Esophagus squamous epithelium (tissue), 5 donors: ENCODE data around the gene C2orf78. TPM values are rescaled to one million over a fixed set of nuclear protein-coding genes. Genes with fewer than 3 reads are reported as not detected.
A peak's percentile ranks its signal among the peaks of the same experiment; 100 is the strongest.

Experiments used
- DNase-seq: peaks from one replicate; lab custom pipeline; 2025; lab: John Stamatoyannopoulos, UW
- H3K27ac ChIP-seq, 4 donors: fragments of 200-600 bp; sonication (generic); one replicate each; pipeline ENCODE4 v1.5.1; 2016 to 2019; ENCODE audit warnings: mild to moderate bottlenecking in 1 of 4
- H3K27me3 ChIP-seq, 4 donors: fragments of 200-600 bp; sonication (generic); 1 replicate in 3 of 4; 2 replicates in 1 of 4; pipeline versions ENCODE4 v1.5.1 to v1.6.0; 2017 to 2021; ENCODE audit warnings: antibody characterized with exemption in 1 of 4
- H3K36me3 ChIP-seq, 3 donors: fragments of 200-600 bp; sonication (generic); one replicate each; pipeline ENCODE4 v1.5.1; 2016 to 2019
- H3K4me1 ChIP-seq, 3 donors: fragments of 200-600 bp; sonication (generic); one replicate each; pipeline ENCODE4 v1.5.1; 2017 to 2019
- H3K4me3 ChIP-seq, 4 donors: fragments of 200-600 bp; sonication (generic); 1 replicate in 3 of 4; 2 replicates in 1 of 4; pipeline ENCODE4 v1.5.1; 2016 to 2019; ENCODE audit warnings: mild to moderate bottlenecking in 2 of 4, moderate library complexity in 1 of 4
- H3K9me3 ChIP-seq, 3 donors: fragments of 200-600 bp; sonication (generic); one replicate each; pipeline ENCODE4 v1.5.1; 2016 to 2019
- POLR2A ChIP-seq, 4 donors: fragments of 450-650 bp; IDR thresholded peaks; one replicate each; pipeline ENCODE4 v1.6.1; 2017; ENCODE audit warnings: antibody characterized with exemption in 4 of 4, mild to moderate bottlenecking in 4 of 4, moderate library complexity in 3 of 4
- WGBS, 2 donors: methylation state at CpG; one replicate each; pipeline ENCODE4 v1.1.5; 2018; 5-methylcytosine and 5-hydroxymethylcytosine counted together
- intact Hi-C: fragments of 100-400 bp; cut with DNase I; formaldehyde crosslinking; loops from one replicate; pipeline ENCODE4 v1.15.0; 2022
- total RNA-seq, 4 donors: library from RNA; depleted of rRNA; stranded (reverse); fragments of >200 nt; gene quantifications; one replicate each; pipeline ENCODE4 v1.1.0, GENCODE V29; 2016
- TF ChIP-seq, protein P1 (sequence below), 6 experiments: fragments of 450-650 bp in 4 of 6; fragments of 200-600 bp in 2 of 6; sonication (generic) in 2 of 6; IDR thresholded peaks; one replicate each; pipeline ENCODE4 v1.5.1; 2016 to 2019; ENCODE audit warnings: antibody characterized with exemption in 6 of 6, mild to moderate bottlenecking in 4 of 6, moderate library complexity in 4 of 6
- donor health status: DM: yes; HTN: yes; CAD: no.

C2orf78 gene
- total RNA-seq, 4 donors from 2014 or later: not detected

DNA sequence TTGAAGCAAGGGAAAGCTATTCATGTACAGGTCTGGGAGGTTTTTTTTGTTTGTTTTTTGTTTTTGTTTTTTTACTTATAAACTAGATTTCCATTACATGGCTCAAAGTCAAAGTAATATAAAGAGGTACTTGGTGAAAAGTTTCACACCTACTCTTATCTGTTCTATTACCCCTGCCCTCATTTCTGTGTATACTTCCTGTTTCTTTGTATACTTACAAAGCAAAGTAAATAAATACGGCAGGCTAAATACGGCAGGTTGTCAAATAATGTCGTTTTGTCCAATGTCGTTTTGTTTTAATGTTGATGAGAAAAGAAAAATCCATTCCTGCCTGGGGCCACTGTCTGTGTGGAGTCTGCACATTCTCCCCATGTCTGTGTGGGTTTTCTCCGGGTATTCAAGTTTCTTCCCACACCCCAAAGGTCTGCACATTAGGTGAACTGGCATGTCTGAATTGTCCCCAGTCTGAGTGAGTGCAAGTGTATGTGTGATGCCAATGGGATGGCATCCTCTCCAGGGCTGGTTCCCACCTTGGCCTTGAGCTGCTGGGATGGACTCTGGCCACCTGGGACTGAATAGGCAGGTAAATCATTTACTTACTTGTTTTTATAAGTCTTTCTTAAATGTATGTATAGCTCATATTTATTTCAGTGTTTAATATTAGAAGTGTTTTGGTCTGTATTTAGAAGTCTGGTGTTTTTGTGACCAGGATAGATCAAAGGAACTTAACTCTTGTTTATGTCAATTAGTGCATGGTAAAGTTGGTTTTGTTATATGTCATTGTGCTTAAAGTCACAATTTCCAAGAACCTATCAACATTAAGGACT is 58.1 kb downstream of the C2orf78 start:
- 75 to 76% methylated on average over 5 of the region's 5 CpGs for WGBS, 2 donors
- Histone ChIP-seq H3K4me3 (no peak overlapping the region), H3K9me3 (no peaks in the 10 kb centered on the region), H3K36me3 (peaks cover 0 to 89% (median 21%) of the 10 kb centered on the region in 3 donors), H3K27ac (peak overlapping the region in 2 of 4 donors; percentile 3 to 35), H3K4me1 (peaks cover 0 to 6% (median 0%) of the 10 kb centered on the region in 3 donors), H3K27me3 (no peaks in the 10 kb centered on the region)
- DNase-seq: no peak
- TF ChIP-seq, protein P1, sequence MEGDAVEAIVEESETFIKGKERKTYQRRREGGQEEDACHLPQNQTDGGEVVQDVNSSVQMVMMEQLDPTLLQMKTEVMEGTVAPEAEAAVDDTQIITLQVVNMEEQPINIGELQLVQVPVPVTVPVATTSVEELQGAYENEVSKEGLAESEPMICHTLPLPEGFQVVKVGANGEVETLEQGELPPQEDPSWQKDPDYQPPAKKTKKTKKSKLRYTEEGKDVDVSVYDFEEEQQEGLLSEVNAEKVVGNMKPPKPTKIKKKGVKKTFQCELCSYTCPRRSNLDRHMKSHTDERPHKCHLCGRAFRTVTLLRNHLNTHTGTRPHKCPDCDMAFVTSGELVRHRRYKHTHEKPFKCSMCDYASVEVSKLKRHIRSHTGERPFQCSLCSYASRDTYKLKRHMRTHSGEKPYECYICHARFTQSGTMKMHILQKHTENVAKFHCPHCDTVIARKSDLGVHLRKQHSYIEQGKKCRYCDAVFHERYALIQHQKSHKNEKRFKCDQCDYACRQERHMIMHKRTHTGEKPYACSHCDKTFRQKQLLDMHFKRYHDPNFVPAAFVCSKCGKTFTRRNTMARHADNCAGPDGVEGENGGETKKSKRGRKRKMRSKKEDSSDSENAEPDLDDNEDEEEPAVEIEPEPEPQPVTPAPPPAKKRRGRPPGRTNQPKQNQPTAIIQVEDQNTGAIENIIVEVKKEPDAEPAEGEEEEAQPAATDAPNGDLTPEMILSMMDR (IDR thresholded peaks at IDR 0.05): no peak
- no peak for TF ChIP-seq POLR2A (IDR thresholded peaks at IDR 0.05)
- intact Hi-C loops: no loop called here

DNA sequence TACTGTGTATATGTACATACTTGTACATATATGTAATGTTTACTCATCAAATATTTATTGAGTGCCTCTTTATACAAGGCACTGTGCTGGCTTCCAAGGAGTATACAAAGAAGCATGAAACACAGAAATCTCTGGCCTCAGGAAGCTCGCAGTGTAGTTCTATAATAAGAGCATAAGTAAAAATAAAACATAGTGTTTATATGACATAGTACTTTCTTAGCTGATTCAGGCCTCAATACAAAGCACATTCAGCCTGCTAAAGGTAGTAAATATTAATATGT is 58.7 kb downstream of the C2orf78 start:
- Histone ChIP-seq H3K27ac (peak overlapping the region in 2 of 4 donors; percentile 3 to 35), H3K4me1 (peaks cover 0 to 6% (median 0%) of the 10 kb centered on the region in 3 donors), H3K4me3 (no peak overlapping the region), H3K36me3 (peaks cover 0 to 93% (median 27%) of the 10 kb centered on the region in 3 donors), H3K27me3 (no peaks in the 10 kb centered on the region), H3K9me3 (no peaks in the 10 kb centered on the region)
- intact Hi-C loops: no loop called here
- 67 to 87% methylated on average over 1 of the region's 1 CpG for WGBS, 2 donors
- DNase-seq: no peak
- no peak for TF ChIP-seq POLR2A (IDR thresholded peaks at IDR 0.05)
- TF ChIP-seq, protein P1 (IDR thresholded peaks at IDR 0.05): no peak

DNA sequence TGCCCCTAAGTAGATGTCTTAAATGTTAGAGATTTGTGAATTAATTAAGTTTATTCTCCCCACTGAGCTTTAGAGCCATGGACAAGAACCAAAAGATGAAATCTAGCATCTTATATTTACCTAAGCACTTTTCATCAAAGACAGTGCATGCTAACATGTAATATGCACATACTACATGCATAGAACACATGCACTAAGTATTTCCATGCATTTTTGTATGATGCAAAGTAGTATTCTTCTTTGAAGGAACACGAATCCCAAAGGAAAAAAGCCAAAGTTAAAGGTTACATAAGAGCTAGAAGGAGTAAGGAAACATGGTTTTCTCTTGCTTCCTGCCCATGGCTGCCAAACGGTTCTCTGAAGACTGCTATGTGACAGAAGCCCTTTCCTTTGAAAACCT is 60.1 kb downstream of the C2orf78 start:
- Histone ChIP-seq H3K4me1 (no peaks in the 10 kb centered on the region), H3K27ac (no peak overlapping the region), H3K4me3 (no peak overlapping the region), H3K36me3 (peaks cover 0 to 96% (median 33%) of the 10 kb centered on the region in 3 donors), H3K27me3 (no peaks in the 10 kb centered on the region), H3K9me3 (no peaks in the 10 kb centered on the region)
- intact Hi-C loops: no loop called here
- no peak for DNase-seq
- WGBS, 2 donors: 42 to 47% methylated on average over 2 of the region's 2 CpGs
- TF ChIP-seq, protein P1 (IDR thresholded peaks at IDR 0.05): no peak
- no peak for TF ChIP-seq POLR2A (IDR thresholded peaks at IDR 0.05)

DNA sequence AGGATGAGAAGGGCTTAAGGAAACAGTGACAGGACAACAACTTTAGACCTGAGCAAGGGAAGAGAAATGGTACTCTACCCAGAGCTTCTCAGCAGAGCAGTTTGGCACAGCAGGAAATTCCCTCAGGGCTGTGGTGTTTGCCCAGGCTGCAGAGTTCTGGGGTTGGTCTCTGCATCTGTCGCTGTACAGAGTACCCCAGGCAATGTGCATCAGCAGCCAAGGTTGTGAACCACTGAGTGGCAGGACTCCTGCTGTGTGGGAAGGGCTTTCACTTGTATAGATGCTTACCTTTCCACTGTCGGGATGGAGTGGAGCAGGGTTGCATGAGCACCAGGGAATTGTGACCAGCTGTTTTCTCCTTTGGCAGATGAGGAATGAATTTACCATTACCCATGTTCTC is 66.0 kb downstream of the C2orf78 start:
- Histone ChIP-seq H3K9me3 (no peaks in the 10 kb centered on the region), H3K27ac (peak overlapping the region in 3 of 4 donors; percentile 39 to 59 (median 46)), H3K27me3 (no peaks in the 10 kb centered on the region), H3K4me3 (no peak overlapping the region), H3K4me1 (peaks cover 0 to 5% (median 4%) of the 10 kb centered on the region in 3 donors), H3K36me3 (peaks cover 13 to 100% (median 47%) of the 10 kb centered on the region in 3 donors)
- no peak for TF ChIP-seq POLR2A (IDR thresholded peaks at IDR 0.05)
- TF ChIP-seq, protein P1 (IDR thresholded peaks at IDR 0.05): no peak
- 75 to 83% methylated on average over 1 to 2 of the region's 2 CpGs for WGBS, 2 donors
- intact Hi-C loops: no loop called here
- no peak for DNase-seq

DNA sequence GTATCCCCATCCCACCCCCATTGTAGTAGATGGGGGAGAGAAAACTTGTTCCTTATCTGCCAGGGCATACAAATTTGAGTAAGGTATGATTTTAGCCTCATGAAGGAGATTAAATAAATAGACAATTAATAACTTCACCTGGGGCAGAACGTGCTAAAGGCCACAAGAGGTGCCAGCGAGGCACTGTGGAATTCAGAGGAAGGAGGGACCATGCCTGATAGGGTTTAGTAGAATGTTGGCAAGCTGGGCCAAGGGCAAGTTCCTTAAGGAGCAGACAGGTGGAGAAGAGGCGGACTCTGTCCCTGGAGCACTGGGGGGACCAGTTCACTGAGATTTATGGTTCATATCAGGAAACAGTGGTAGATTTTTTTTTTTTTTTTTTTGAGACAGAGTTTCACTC is 67.3 kb downstream of the C2orf78 start:
- peak overlapping the region in 1 of 4 donors; percentile 23 for H3K27ac ChIP-seq
- peaks cover 0 to 5% (median 4%) of the 10 kb centered on the region in 3 donors for H3K4me1 ChIP-seq
- H3K36me3 ChIP-seq: peaks cover 21 to 100% (median 51%) of the 10 kb centered on the region in 3 donors
- no peak overlapping the region for H3K4me3 ChIP-seq
- TF ChIP-seq, protein P1 (IDR thresholded peaks at IDR 0.05): peak in 3 of 6 experiments; percentile 20 to 50 (median 22)
- TF ChIP-seq POLR2A (IDR thresholded peaks at IDR 0.05): no peak
- intact Hi-C loops: no loop called here
- DNase-seq: no peak
- no peaks in the 10 kb centered on the region for H3K27me3 ChIP-seq
- no peaks in the 10 kb centered on the region for H3K9me3 ChIP-seq
- WGBS, 2 donors: 63 to 71% methylated on average over 3 of the region's 3 CpGs
